ENCODE results near the gene LTBP3.

LTBP3 gene

GRCh38 chr11:65580031-65580692 is 22.0 kb upstream of the LTBP3 start:
- no peak overlapping the region for H3K4me3 ChIP-seq (ENCODE audit: low read length)

GRCh38 chr11:65579291-65579690 is 21.1 kb upstream of the LTBP3 start:
- no peak overlapping the region for H3K4me3 ChIP-seq (ENCODE audit: low read length)
- TF ChIP-seq ZNF274 (IDR thresholded peaks at IDR 0.05; ENCODE audit: low read depth, low read length): no peak

More at GRCh38 chr11:65580031-65580692, 22.0 kb upstream of the LTBP3 start:
- TF ChIP-seq ZNF274 (IDR thresholded peaks at IDR 0.05; ENCODE audit: low read depth, low read length): no peak

DNA sequence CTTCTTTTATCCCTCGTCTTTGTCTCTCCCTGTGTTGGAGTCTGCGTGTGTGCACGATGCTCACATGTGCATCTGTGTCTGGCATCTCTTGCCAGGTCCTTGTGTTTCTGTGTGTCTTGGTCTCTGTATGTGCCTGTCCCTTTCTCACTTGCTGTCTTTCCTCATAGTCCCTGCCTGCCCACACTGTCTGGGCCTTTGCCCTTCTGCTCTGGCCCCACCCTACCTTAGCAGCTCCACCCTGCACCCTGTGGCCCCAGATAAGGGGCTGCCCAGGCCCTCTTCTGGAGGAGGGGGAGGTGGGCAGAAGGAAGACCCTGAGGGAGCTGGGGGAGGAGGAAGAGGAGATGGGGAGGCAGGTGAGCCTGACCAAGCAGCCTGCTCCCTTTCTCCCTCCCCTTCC is 20.5 kb upstream of the LTBP3 start:
- H3K4me3 ChIP-seq (ENCODE audit: low read length): no peak overlapping the region

DNA sequence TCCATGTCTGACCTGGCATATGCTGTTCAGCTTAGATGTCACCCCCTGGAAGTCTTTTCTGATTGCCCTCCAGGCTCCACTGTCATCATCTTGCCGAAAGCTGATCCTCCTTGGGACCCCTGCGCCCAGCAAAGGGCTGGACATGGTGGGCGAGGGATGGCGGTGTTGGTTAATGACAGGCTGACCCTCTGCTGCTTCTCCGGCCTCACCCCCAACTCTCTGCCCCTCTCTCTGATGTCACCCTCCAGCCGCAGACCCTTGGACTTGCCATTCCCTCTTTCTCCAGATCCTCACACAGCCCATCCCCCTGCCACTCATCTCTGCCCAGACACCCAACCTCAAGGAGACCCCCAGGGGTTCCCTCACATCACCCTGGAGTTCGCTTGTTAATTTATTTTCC is 20.0 kb upstream of the LTBP3 start:
- no peak overlapping the region; the same call in 1 of the 2 replicates for H3K4me3 ChIP-seq (ENCODE audit: low read length)

More for the DNA sequence above, 20.5 kb upstream of the LTBP3 start:
- TF ChIP-seq ZNF274 (IDR thresholded peaks at IDR 0.05; ENCODE audit: low read depth, low read length): no peak

GRCh38 chr11:65577756-65578109 is 19.6 kb upstream of the LTBP3 start:
- TF ChIP-seq ZNF274 (IDR thresholded peaks at IDR 0.05; ENCODE audit: low read depth, low read length): no peak
- H3K4me3 ChIP-seq (ENCODE audit: low read length): peak overlapping the region; percentile 73; the same call in 1 of the 2 replicates

More for the DNA sequence above, 20.0 kb upstream of the LTBP3 start:
- no peak for TF ChIP-seq ZNF274 (IDR thresholded peaks at IDR 0.05; ENCODE audit: low read depth, low read length)

GRCh38 chr11:65576867-65577755 is 19.0 kb upstream of the LTBP3 start:
- no peak for TF ChIP-seq ZNF274 (IDR thresholded peaks at IDR 0.05; ENCODE audit: low read depth, low read length)
- peak overlapping the region; percentile 73 for H3K4me3 ChIP-seq (ENCODE audit: low read length)

DNA sequence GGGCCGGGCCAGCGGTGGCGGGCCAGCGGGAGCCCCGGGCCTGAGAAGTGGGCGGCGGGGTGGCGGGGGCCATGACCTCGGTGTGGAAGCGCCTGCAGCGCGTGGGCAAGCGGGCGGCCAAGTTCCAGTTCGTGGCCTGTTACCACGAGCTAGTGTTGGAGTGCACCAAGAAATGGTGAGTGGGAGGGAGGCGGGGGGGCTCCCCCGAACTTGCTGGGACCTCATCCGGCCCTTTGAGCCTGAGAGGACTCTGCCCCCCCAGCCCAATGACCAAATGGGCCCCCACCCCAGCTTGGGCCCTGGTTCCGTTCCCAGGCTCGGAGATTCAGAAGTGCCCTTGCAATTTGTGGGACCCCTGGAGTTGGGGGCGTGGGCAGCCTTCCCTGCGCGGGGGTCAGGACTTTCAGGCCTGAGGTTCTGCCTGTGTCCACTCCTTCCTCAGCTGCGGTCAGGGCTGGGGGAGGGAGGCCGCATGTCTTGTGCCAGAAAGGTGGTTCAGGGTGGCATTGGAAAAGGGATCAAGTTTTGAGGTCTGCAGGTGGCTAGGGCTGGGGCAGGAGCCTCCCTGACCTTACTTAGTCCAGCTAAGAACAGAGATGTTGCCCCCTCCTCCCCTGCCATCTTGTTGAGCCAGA is 18.2 kb upstream of the LTBP3 start:
- TF ChIP-seq ZNF274 (IDR thresholded peaks at IDR 0.05; ENCODE audit: low read depth, low read length): no peak
- H3K4me3 ChIP-seq (ENCODE audit: low read length): peak overlapping the region; percentile 73

DNA sequence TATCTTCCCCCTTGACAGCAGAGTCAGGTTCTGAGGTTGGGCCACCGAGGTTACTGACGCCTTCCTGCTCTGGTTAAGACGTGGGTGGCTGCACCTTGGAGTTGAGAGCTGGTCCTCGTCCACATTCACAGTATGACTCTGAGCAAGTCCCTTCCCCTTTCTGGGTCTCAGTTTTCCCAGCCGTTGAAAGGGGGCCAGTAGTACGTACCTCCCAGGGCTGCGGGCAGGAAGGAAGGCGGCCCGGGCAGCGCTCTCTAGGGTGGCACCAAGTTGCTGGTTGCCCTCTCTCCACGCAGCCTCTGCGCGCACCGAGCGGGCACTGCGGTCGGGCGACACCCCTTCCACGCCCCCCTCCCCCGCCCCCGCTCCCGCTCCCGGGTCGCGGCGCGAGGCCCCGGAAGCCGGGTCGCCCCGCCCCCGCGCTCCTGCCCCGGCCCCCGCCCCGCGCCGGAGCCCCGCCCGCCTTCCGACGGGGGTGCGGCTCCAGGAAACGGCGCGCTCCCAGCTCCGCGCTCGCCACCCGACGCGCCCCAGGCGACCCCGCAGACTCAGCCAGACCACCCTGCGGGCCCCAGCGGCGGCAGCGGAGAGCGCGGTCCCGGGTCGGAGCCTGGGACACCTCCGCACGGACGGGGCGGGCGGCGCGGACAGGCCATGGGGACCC is 17.5 kb upstream of the LTBP3 start, which contains the start of gene EHBP1L1:
Gene EHBP1L1, plus strand, starts transcription at position 486 of the 664 bp plus-strand sequence. CDS start 250 bp downstream, outside the sequence.
- H3K4me3 ChIP-seq (ENCODE audit: low read length): peak within 1 kb of the TSS; percentile 73
- TF ChIP-seq ZNF274 (IDR thresholded peaks at IDR 0.05; ENCODE audit: low read depth, low read length): no peak

DNA sequence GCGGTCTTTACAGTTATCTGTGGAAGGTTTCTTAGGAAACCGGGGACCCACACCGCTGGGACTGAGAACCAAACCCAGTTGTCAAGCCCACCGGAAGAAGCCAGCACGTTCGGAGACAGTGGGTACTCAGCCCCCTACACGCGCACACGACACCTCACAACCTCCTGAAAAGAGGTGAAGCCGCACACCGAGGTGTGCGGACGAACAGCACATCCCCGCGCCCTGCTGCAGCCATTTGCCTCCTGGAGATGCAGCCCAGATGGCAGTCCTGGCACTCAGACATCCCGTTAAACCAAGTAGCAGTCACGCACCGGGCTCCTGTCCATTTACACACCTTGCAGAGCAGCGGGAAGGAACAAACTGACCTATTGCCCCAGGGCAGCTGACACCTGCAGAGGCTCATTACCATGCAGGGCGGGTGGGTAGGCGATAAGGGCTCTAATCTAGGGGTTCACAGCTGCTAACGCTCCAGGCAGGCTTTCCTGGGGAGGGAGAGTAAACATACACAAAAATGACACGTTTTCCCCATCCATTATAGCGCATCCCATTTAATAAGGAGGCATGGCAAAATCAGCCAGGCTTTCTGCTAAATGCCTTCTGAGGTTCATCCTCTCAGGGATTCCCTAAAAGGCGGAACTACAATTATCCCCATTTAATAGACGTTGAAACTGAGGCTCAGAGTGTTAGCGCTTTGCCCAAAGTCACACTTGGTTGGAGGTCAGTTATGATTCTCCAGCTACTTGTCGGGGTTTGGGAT is 16.8 kb upstream of the LTBP3 start:
- no peak for TF ChIP-seq ZNF274 (IDR thresholded peaks at IDR 0.05; ENCODE audit: low read depth, low read length)
- peak overlapping the region; percentile 59; the same call in 1 of the 2 replicates for H3K4me3 ChIP-seq (ENCODE audit: low read length)

DNA sequence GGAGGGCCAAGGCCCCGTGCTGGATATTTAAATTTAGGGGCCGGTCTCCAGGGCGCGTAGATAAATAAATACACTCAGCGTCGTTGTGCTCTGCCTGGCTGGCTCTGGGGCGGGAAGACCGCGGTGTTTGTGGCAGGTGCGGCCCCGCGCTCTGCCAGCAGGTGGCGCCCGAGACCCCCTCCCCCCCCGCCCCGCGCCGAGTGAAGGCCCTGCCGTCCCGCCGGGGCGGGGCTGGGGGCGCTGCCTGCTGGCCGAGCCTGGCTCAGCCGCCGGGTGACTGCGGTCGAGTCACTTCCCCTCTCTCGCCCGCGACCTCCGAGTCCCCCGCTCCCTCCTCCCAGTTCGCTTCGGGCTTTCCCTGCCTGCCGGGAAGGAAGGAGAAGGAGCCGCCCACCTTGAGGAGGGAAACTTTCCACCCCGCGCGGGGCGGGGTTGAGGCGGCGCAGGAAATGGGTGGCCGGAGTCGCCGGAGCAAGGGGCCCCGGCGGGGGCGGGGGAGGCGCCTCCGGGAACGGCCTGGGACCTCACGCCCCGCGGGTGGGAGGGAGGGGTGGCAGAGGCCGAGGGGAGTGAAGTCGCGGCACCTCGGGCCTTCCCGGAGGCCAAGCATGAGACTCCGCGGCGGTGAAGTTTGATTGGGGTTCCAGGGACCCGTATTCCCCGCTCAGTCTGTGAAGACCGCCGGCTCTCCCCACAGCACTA is 16.1 kb upstream of the LTBP3 start:
- no peak for TF ChIP-seq ZNF274 (IDR thresholded peaks at IDR 0.05; ENCODE audit: low read depth, low read length)

GRCh38 chr11:65573391-65574079 is 15.4 kb upstream of the LTBP3 start:
- TF ChIP-seq ZNF274 (IDR thresholded peaks at IDR 0.05; ENCODE audit: low read depth, low read length): no peak
- peak overlapping the region; percentile 70 for H3K4me3 ChIP-seq (ENCODE audit: low read length)

More for the DNA sequence above, 16.1 kb upstream of the LTBP3 start:
- H3K4me3 ChIP-seq (ENCODE audit: low read length): peak overlapping the region; percentile 70; the same call in 1 of the 2 replicates
